COLO668 (cell line): ENCODE data around the gene NFYC.

Experiments used
- DNase-seq: peaks from one replicate; lab custom pipeline; 2025; ENCODE audit not compliant: unreplicated experiment; lab: John Stamatoyannopoulos, UW

Gene NFYC

DNA sequence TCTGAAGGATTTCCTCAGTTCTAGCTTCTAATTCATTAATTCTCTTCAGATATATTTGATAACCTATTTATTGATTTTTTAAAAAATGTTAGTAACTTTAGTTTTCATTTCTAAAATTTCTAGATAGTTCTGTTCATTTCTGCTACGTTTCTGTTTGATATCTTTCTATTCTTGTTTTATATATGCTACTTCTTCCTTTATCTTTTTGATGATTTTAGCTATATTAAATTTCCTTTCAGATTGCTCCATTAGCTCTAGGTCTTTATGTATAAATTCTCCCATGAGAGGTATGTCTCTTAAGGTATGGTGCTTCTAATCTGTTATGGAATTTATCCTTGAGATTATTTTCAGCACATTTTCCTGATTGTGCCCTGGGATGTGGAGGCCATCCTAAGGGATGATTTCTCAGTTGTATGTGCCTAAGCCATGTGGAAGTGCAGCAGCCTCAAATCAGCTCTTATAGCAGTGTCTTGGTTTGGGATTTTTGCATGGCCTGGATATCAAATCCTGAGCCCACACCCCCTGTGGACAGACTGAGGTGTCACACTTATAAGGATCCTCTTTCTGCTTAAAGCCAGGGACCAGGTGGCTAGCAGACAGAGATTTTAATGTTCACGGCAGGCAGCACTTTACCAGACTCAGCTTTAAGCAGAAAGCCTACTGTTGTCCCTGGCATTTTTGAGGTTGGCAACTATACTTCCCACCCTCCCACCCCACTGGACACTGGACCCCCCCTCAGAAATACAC lies 85.9 kb downstream of the NFYC start:
- DNase-seq: no peak

DNA sequence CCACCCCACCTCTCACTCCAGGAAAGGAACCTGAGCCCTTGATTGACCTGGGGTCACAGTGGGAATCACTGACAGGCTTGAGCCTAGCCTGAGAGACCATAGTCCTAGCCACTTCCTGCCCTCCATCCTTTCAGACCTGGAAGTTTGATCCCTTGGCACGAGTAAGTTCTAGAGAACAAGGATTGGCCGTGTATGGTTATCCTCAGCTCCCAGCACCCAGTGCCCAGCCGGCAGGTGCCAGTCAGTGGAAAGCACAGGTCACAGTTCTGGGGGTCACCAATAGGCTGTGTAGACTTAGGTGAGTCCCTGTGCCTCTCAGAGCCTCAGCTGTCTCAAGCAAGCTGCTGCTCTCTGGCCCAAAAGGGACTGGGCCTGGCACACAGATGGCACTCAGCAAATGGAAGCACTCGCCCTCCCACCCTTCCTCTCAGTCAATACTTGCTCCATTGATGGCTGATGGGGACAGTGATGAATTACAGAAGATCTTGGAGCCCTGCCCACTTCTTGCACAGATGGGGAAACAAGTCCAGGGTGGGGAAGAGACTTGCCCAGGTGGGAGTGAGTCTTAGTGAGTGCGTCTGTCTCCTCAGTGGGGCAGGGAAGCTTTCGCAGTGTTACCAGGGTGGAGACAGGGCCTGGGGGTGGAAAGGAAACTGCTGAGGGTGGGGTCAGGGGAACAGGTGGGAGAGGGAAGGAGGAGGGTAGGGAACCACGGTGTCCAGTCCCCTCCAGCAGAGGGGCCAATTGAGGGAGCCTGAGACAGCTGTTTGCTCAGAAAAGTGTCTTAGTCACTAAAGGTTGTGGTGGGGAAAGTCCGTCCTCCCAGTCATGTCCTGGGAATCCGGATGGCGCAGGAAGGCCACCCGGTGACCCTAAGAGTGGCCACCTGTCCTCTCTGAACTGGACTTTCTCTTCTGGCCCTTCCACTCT lies 89.4 kb downstream of the NFYC start:
- no peak for DNase-seq

DNA sequence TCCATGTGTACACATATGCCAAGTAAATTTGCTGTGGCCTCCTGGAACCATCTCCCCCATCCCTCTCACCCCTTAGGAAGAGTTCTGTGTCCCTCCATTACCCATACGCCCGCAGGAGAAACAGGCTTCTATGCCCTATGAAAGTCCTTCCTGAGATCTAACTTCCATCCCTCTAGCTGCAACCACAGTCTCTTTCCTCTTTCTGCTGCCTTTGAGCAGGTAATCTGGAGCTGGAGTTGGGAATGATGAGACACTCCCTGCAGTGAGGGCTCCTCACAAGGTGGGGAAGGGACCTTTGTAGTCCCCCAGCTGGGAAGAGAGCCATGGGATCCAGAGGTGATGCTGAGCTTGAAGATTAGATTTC lies 90.1 kb downstream of the NFYC start:
- DNase-seq: no peak

DNA sequence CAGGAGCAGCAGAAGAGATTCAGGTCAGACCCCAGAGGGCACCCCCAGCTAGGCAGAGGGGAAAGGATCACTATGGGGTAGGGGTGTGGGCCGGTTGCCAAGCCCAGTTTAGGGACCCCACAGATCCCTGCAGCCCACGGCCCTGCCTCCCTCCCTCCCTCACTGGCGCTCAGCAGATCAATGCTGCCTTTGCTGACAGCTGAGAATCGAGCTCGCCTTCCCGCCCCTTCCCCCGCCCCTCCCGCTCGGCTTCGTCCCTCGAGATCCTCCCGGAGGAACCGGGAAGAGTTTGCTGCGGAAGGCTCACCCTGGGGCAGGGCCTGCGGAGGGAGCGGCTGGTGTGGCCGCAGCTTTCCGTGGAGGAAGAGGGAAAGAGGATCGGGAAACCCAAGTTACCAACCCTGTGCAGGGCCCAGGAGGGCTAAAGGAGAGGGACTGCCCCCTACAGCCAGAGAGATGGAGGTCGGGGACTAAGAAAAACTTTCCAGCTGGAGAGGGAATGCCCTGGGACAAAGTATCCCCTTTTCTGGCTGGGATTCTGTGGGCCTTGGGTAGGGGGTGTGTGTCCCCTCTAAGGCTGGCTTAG lies 91.0 kb downstream of the NFYC start:
- peak; percentile 28 for DNase-seq

DNA sequence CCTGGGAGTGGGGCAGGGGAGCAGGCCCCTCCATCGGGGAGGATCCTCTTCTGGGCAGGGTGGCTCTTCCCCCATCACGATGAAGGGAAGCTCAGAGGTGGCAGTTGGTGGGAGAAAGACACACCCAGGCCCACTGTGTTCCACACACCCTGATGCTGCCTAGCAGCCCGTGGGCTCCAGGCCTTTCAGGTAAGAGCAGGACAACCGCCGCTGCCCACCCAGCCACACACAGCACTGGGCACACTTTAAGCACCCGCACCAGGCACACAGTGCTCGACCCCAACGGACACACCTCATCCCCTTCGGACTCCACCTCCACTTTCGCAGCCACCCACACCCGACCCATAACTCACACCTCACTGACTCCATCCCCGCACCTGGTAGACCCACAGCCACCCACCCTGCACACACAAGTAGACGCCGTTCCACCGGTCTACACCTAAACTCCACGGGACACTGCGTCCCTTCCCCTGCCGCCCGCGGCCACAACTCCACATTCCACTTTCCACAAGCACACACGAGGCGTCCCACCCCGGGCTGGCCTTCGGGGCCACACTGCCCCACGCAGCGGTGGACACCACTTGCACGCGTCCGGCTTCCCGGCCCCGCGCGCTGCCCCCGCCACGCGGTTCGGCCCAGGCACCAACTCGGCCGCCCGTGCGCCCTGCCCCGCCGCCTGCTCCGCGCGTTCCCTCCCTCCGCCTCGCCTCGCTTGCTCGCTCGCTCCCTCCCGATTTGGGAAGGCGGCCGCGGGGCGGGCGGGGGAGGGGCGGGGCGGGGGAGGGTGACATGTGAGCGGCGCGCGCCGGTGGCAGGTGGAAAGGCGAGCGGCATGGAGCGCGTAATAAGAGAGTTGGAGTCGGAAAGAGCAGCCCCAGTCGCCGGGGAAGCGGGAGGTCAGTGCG lies 91.7 kb downstream of the NFYC start, which contains the start of gene KCNQ4:
TSS of gene KCNQ4 (plus strand) at position 787 of the 905 bp plus-strand sequence. CDS start 307 bp downstream, outside the sequence.
- DNase-seq: peak; percentile 67

DNA sequence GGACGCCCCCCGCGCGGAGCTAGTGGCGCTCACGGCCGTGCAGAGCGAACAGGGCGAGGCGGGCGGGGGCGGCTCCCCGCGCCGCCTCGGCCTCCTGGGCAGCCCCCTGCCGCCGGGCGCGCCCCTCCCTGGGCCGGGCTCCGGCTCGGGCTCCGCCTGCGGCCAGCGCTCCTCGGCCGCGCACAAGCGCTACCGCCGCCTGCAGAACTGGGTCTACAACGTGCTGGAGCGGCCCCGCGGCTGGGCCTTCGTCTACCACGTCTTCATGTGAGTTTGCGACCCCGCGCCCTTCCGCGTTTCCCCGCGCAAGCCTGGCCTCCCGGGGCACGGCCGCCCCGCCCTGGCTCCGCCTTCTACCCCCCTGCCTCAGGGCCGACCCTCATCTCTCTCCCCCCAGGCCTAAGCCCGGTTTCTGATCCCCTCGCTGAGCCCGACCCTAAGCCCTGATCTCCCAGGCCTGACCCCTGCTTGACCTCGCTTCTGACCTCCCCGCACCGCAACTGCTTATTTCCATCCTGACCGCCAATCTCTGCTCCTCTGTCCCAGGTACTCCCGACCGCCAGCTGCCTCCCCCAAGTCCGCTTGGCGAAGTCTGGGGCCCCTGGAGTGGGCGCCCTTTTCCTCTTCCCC lies 92.8 kb downstream of the NFYC start:
- DNase-seq: peak; percentile 43

DNA sequence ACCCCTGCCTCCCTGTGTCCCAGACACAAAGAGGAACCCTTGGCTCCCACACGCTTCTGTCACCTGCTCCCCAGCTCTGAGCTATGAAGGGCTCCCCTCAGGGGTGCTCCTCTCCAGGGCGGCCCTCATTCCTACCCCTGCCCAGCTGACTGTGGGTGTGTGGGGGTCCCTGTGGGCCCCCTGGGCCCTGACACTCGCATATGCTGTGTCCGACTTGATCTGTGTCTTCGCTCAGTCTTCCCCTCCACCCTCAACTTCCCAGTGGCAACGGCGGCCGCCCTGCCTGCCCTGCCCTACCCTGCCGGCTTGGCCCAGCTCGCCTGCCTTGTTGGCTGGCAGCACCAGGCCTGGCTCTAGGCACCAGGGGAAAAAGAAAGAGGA lies 93.3 kb downstream of the NFYC start:
- no peak for DNase-seq

DNA sequence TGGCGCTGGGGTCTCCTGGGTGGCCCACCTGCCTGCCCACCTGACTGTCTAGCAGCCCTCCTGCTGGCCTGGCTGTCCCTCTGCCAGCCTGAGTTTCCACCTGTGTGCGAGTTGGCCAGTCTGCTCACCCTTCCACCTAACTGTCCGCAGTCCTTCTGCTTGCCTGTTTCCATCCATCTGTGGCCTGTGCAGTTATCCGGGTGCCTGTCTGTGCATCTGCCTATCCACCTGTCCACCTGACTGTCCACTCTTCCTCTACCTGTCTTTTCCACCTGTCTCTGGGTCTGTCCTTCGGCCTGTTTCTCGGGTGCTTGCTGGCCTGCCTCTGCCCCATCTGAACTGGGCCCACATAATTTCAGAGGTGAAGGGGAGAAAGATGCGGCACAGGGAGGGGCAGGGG lies 93.9 kb downstream of the NFYC start:
- no peak for DNase-seq

DNA sequence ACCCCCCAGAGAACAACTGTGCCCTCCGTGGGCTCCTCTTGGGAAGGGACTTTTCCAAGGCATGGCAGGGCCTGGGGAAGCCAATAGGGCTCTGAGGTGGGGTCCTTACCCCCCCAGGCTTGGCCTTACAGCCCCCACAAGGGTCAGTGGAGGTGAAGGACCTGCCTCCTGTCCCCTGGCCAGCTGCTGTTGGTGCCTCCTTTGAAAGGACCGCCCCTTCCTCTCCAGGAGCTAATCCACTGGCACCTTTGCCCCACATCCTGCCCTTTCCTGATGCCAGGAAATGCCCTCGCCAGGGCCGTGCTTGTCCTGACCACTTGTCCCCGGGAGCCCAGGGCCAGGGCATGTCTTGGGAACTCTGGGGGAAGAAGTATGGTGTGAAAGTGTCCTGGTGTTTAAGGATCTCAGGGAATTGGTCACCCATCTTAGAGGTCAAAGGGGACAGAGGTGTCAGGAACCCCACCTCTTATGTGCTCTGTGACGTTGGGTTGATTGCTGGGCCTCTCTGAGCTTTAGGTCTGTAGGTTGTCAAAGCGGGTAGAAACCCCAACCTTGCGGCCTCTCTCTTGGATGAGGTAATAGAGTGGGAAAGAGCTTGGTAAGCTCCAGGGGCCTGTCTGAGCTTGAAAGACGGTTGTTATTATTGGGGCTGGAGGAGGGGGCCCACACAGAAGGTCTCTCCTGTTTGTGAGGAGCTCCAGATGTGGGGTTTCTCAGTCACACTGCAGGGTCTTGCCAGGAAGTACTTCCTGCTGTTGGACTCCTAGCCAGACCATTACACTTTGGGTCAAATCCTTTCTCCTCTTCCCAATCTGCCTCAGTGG lies 94.9 kb downstream of the NFYC start:
- DNase-seq: no peak

DNA sequence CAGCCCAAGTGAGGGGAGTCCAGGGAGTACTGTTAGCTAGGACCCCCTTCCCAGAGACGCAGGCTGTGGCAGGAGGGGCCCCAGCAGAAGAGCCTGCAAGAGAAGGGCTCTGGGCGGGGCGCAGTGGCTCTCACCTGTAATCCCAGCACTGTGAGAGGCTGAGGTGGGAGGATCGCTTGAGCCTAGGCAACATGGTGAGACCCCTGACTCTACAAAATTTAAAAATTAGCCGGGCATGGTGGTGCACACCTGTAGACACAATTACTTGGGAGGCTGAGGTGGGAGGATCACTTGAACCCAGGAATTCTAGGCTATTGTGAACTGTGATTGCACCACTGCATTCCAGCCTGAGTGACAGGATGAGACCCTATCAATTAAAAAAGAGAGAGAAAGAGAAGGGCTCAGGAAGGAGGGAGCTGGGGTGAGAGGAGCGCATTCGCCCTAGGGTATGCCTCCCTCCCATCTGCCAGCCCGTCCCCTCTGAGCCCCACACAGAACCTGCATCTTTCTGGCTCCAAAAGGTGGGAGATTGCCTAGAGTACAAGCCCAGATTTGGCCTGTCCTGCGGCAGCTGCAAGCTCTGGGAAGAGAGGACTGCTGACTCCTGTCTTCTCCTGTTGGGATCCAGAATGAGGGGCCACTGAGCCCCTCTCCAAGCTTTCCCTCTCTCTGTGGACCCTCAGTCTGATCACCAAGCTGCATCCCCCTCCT lies 95.6 kb downstream of the NFYC start:
- no peak for DNase-seq

DNA sequence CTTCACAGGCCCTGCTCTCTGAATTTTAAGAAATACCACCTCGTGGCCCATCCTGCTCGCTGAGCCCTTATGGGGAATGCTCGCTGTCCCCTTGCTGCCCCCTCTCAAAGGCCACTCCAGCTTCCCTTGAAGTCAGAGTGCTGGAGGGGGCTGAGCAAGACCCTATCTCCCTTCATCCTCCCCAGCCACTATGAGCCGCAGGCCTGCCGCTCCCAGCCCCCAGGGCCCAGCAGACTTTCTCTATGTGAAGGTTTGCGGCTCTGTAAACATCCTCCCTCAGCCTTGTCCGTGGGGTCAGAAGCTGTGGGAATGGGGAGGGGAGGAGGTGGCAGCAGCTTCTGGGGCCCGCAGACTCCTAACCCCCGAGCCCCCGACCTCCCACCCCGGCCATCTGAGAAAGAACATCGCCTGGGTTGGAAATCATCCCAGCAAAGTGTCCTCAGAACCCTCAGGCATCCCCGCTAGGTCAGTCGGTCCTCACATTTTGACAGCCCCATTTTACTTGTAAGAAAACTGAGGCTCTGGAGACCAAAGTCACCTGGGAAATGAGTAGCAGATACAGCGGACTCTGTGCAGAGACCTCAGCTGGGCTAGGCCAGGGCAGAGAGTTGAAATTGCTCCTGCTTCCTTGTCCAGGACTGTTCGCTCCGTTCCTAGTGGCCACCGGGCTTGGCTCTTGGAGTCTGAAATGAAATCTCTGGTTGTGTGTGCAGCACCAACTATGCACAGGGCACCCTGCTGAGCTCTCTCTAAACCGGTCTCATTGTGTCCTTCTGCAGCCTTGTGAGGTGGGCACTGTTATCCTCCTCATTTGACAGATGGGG lies 96.4 kb downstream of the NFYC start:
- DNase-seq: no peak

DNA sequence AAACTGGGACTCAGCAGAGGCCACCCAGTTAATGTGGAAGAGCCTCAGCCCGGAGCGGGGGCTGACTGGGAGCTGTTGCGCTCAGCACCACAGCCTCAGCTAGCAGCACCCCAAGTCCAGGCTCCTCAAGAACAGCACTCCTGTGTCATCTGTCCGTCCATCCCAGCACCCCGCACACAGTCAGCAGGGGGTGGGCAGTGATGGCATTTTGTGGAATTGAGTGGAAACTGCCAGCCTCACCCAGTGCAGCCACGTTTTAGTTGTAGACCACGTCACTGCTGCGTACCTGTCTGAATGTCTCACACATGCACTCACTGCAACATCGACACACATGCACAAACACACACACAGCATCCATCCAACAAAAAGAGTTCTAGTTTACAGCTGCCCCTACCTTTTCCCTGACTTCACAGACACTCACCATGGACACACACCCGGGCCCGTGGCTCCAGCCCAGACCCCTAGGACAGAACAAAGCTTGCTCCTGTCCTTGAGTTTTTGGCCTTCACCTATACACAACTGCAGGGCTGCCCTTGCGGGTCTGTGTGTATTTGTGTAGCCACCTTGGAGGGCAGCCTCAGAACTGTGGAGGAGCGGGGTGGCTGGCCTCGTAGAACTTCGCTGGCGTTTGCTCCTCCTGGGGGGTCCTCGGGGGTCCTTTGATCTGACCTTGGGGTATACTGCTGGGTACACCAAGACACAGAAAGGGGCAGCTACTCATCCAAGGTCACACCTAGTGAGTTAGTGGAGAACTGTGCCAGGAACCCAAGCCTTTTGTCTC lies 97.2 kb downstream of the NFYC start:
- DNase-seq: no peak

DNA sequence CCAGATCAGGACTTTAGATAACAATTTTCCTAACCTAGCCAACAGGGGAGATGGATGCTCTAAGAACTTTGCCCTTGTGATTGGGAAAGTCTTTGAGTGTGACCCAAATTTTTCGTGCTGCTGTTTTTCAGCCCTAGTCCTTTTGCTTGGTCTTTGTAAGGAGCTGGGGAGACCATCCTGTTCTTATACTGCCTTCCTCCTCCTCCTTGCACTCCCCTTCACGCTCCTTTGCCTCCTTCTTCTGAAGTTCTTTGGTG lies 97.8 kb downstream of the NFYC start:
- DNase-seq: no peak

DNA sequence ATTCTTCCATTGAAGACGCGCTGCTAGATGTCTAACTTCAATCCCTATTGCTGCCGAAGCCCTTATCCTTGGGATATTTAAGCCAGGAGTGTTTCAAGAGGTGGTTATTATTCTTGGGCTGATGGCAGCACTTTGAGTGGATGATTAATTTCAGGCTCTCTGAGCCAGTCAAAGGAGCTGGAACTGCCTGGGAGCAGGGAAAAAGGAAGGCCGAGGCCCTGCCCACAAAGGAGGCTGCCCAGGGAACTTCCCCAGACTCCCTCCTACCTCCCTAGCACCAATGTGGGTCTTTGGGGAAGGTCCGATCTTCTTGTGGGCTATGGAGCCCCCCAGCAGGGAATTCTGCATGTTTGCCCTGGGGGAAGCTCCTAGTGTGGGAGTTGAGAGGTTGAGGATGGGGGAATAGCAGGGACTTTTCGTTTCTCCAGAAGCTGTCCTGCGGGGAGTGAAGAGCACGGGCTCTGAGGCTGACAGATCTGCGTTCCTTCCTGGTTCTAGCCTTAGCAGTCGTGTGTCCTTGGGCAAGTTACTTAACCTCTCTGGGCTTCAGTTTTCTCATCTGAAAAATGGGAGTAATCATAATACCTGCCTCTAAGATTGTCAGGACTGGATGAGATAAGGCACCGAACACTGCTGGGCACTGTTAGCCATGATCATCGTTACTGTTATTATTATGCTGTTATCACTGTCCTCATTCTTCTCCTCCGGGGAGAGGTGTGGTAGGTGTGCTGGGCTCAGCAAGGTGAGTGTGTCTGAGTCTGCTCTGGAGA lies 98.3 kb downstream of the NFYC start:
- no peak for DNase-seq

DNA sequence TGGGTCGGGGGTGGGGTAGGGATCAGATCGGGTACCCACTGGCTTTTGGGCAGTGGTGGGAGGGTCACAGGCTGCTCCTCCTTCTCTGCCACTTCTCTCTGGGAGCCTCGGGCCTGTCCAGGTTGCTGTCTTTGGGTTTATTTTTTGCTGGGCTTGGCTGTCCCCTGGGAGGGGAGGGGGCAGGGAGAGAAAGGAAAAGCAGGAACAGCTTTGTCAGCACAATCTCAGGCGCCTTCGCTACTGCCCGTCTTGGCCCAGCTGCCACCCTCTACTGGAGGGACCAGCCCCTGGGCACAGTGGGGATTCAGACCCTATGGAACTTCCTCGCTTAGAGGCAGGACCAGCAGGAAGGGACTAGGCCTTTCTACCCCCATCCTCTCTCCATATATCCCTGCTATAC lies 100.5 kb downstream of the NFYC start:
- no peak for DNase-seq

DNA sequence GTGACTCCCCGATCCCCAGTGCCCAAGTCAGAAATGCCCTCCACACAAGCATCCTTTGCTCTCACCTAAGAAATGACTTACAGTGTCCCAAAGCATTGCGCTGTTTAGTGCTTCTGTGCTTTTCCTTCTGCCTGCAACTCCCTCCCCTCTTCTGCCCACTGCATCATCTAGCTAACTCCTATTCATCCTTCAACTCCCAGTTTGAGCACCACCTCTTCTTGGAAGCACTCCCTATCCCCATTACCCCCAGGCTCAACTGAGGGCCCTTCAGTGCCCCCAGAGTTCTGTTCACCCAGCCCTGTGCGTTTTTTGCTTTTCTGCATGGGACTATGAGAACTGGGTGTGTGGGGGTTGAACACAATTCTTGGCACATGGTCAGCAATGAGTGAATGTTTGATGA lies 102.1 kb downstream of the NFYC start:
- no peak for DNase-seq

DNA sequence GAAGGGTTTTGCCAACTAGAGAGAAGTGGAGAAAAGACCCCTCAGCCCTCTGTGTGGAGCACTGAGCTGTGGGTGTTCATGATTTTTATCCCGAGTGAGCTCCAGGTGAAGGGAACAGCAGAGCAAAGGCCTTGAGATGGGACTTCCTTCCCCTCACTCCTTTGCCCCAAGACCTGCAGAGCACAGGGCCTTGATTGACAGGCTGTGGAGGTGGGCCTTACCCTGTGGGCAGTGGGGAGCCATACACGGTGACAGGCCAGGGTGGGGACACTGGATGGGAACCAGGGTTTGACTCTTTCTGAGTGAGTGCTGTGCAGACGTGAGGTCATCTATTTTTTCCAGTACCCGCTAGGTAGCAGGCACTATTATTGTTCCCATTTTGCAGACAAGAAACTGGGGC lies 102.5 kb downstream of the NFYC start:
- DNase-seq: no peak
